SU-DHL-6 (cell line): ENCODE measurements around the gene SCLY.

ENCODE experiments used
- H2AFZ ChIP-seq: fragments of 200-600 bp; sonication (generic); 2 replicates; pipeline ENCODE4 v1.6.1; 2014; ENCODE audit warnings: low read depth, mild to moderate bottlenecking, moderate library complexity, mixed read lengths, antibody characterized with exemption, low read length; ENCODE audit not compliant: severe bottlenecking
- H3F3A ChIP-seq: fragments of 200-600 bp; shearing (Covaris generic); 2 replicates; pipeline ENCODE4 v1.6.0; 2016; ENCODE audit warnings: antibody characterized with exemption, mild to moderate bottlenecking; ENCODE audit not compliant: insufficient read depth
- H3K27ac ChIP-seq: fragments of 200-600 bp; sonication (generic); 2 replicates; pipeline ENCODE4 v1.5.1; 2016; ENCODE audit warnings: low read depth, mild to moderate bottlenecking, low read length, moderate library complexity, mixed read lengths
- H3K27me3 ChIP-seq: fragments of 200-600 bp; sonication (generic), shearing (Covaris generic); 2 replicates; pipeline ENCODE4 v1.6.0; 2014; ENCODE audit warnings: mild to moderate bottlenecking, low read length
- H3K36me3 ChIP-seq: fragments of 200-600 bp; sonication (generic); 2 replicates; pipeline ENCODE4 v1.6.1; 2014; ENCODE audit warnings: mild to moderate bottlenecking, low read length, mixed read lengths
- H3K4me2 ChIP-seq: fragments of 300-600, 200-600 bp; shearing (Covaris generic), sonication (generic); 2 replicates; pipeline ENCODE4 v1.6.0; 2014; ENCODE audit warnings: low read length, low read depth, mild to moderate bottlenecking; ENCODE audit not compliant: poor library complexity, severe bottlenecking
- H3K4me3 ChIP-seq: fragments of 200-600 bp; sonication (generic); 2 replicates; pipeline ENCODE4 v1.5.1; 2014; ENCODE audit warnings: antibody characterized with exemption, low read length, mild to moderate bottlenecking, mixed read lengths; ENCODE audit not compliant: insufficient read depth, poor library complexity, severe bottlenecking
- H3K79me2 ChIP-seq: fragments of 200-600 bp; sonication (generic); 2 replicates; pipeline ENCODE4 v1.6.1; 2014; ENCODE audit warnings: mild to moderate bottlenecking, low read length, moderate library complexity; ENCODE audit not compliant: insufficient read depth
- H3K9ac ChIP-seq: fragments of 200-600 bp; sonication (generic); 2 replicates; pipeline ENCODE4 v1.7.0; 2014; ENCODE audit warnings: mild to moderate bottlenecking, low read length
- H3K9me2 ChIP-seq: fragments of 200-600 bp; sonication (generic); replicated peaks from 2 replicates; pipeline ENCODE4 v1.6.1; 2014; ENCODE audit warnings: low read length; ENCODE audit not compliant: insufficient read depth
- H3K9me3 ChIP-seq: fragments of 200-600 bp; sonication (generic); 2 replicates; pipeline ENCODE4 v1.6.1; 2014; ENCODE audit warnings: low read length, mixed read lengths; ENCODE audit not compliant: insufficient read depth
- H4K20me1 ChIP-seq: fragments of 200-600 bp; sonication (generic); 2 replicates; pipeline ENCODE4 v1.6.1; 2014; ENCODE audit warnings: low read depth, mild to moderate bottlenecking, antibody characterized with exemption, low read length, moderate library complexity, mixed read lengths
- CTCF ChIP-seq: fragments of 200-600 bp; sonication (generic); IDR thresholded peaks from one replicate; pipeline ENCODE4 v1.5.1; 2017; ENCODE audit warnings: antibody characterized with exemption, mild to moderate bottlenecking, low read length, moderate library complexity; ENCODE audit not compliant: insufficient read depth, poor library complexity, severe bottlenecking
- EZH2phosphoT487 ChIP-seq: fragments of 200-600 bp; sonication (generic), shearing (Covaris generic); conservative IDR thresholded peaks from 2 replicates; pipeline ENCODE4 v1.6.1; 2018; ENCODE audit warnings: mild to moderate bottlenecking, antibody characterized with exemption, low read length, moderate library complexity, mixed read lengths

SCLY gene

GRCh38 chr2:238123991-238124470 is 63.2 kb downstream of the SCLY start:
- Histone ChIP-seq H3K9me2 (no peaks in the 10 kb centered on the region), H3K9ac (no peak overlapping the region), H3K4me2 (no peak overlapping the region), H3K27me3 (no peaks in the 10 kb centered on the region), H2AFZ (no peak overlapping the region), H4K20me1 (no peaks in the 10 kb centered on the region), H3K4me3 (no peak overlapping the region), H3K79me2 (no peaks in the 10 kb centered on the region), H3F3A (no peaks in the 10 kb centered on the region), H3K36me3 (no peaks in the 10 kb centered on the region), H3K27ac (no peak overlapping the region), H3K9me3 (0 out of 2 replicates have a peak, but pooled peaks cover 4% of the 10 kb centered on the region)
- TF ChIP-seq CTCF = no peak
- no peak for TF ChIP-seq EZH2phosphoT487

GRCh38 chr2:238124488-238125126 is 63.8 kb downstream of the SCLY start:
- Histone ChIP-seq H3K9me3 (0 out of 2 replicates have a peak, but pooled peaks cover 4% of the 10 kb centered on the region), H3K4me2 (no peak overlapping the region), H3K27me3 (no peaks in the 10 kb centered on the region), H3K4me3 (no peak overlapping the region), H3K27ac (no peak overlapping the region), H3K79me2 (no peaks in the 10 kb centered on the region), H3K36me3 (no peaks in the 10 kb centered on the region), H3K9me2 (no peaks in the 10 kb centered on the region), H3F3A (no peaks in the 10 kb centered on the region), H4K20me1 (no peaks in the 10 kb centered on the region), H3K9ac (no peak overlapping the region), H2AFZ (no peak overlapping the region)
- TF ChIP-seq CTCF (no peak), EZH2phosphoT487 (no peak)

GRCh38 chr2:238125127-238125885 is 64.5 kb downstream of the SCLY start:
- Histone ChIP-seq H3K79me2 (no peaks in the 10 kb centered on the region), H3K27ac (no peak overlapping the region), H3K4me3 (no peak overlapping the region), H3F3A (no peaks in the 10 kb centered on the region), H3K9me2 (no peaks in the 10 kb centered on the region), H3K27me3 (no peaks in the 10 kb centered on the region), H3K9me3 (0 out of 2 replicates have a peak, but pooled peaks cover 4% of the 10 kb centered on the region), H3K9ac (no peak overlapping the region), H2AFZ (no peak overlapping the region), H3K4me2 (no peak overlapping the region), H4K20me1 (no peaks in the 10 kb centered on the region), H3K36me3 (no peaks in the 10 kb centered on the region)
- TF ChIP-seq EZH2phosphoT487 = no peak
- TF ChIP-seq CTCF = no peak
